Spleen (tissue), 11 donors: ENCODE results near the gene PXT1. TPM values are rescaled to one million over a fixed set of nuclear protein-coding genes. Genes with fewer than 3 reads are reported as not detected.

Experiments
- DNase-seq: peaks from one replicate; pipeline ENCODE4 v3.0.0-alpha.2; 2020
- H3K27ac ChIP-seq, 8 donors: fragments of 200-600 bp; sonication (generic) in 7 of 8; 1 replicate in 4 of 8; 2 replicates in 4 of 8; pipeline versions ENCODE4 v1.5.0 to v1.8.0; 2016 to 2021; ENCODE audit warnings: inconsistent platforms in 4 of 8, mild to moderate bottlenecking in 4 of 8, moderate library complexity in 1 of 8
- H3K27me3 ChIP-seq, 7 donors: fragments of 200-600 bp; sonication (generic) in 6 of 7; replicated peaks in 1 of 7; 1 replicate in 4 of 7; 2 replicates in 3 of 7; pipeline versions ENCODE4 v1.5.0 to v1.8.0; 2016 to 2021; ENCODE audit warnings: inconsistent platforms in 3 of 7, mild to moderate bottlenecking in 1 of 7
- H3K36me3 ChIP-seq, 6 donors: fragments of 200-600 bp; sonication (generic) in 5 of 6; 1 replicate in 4 of 6; 2 replicates in 2 of 6; pipeline versions ENCODE4 v1.5.0 to v1.8.0; 2016 to 2021; ENCODE audit warnings: inconsistent platforms in 2 of 6
- H3K4me1 ChIP-seq, 6 donors: fragments of 200-600 bp; sonication (generic) in 5 of 6; 1 replicate in 3 of 6; 2 replicates in 3 of 6; pipeline versions ENCODE4 v1.5.0 to v1.8.0; 2016 to 2021; ENCODE audit warnings: inconsistent platforms in 3 of 6
- H3K4me3 ChIP-seq, 8 donors: fragments of 200-600 bp; sonication (generic) in 7 of 8; 1 replicate in 4 of 8; 2 replicates in 4 of 8; pipeline versions ENCODE4 v1.5.0 to v1.8.0; 2016 to 2021; ENCODE audit warnings: inconsistent platforms in 4 of 8, mild to moderate bottlenecking in 4 of 8, moderate library complexity in 2 of 8
- H3K9me3 ChIP-seq, 8 donors: fragments of 200-600 bp; sonication (generic) in 7 of 8; 1 replicate in 4 of 8; 2 replicates in 4 of 8; pipeline versions ENCODE4 v1.5.0 to v1.8.0; 2016 to 2021; ENCODE audit warnings: inconsistent platforms in 4 of 8
- CTCF ChIP-seq, 11 experiments: fragments of 200-600 bp in 7 of 11; fragments of 450-650 bp in 4 of 11; sonication (generic) in 4 of 11; IDR thresholded peaks in 8 of 11; conservative IDR thresholded peaks in 3 of 11; 1 replicate in 7 of 11; 2 replicates in 4 of 11; pipeline versions ENCODE4 v1.4.0 to v1.8.0; 2016 to 2021; ENCODE audit warnings: antibody characterized with exemption in 11 of 11, inconsistent platforms in 4 of 11, mild to moderate bottlenecking in 1 of 11
- POLR2A ChIP-seq, 3 donors: fragments of 450-650 bp; IDR thresholded peaks; one replicate each; pipeline ENCODE4 v1.5.1; 2017; ENCODE audit warnings: antibody characterized with exemption in 3 of 3, mild to moderate bottlenecking in 1 of 3
- POLR2AphosphoS5 ChIP-seq, 3 donors: sonication (generic); formaldehyde crosslinking; IDR thresholded peaks; one replicate each; pipeline ENCODE4 v1.5.1; 2017; ENCODE audit warnings: antibody characterized with exemption in 3 of 3
- WGBS, 5 donors: extraction: QIAGEN DNeasy Blood & Tissue Kit in 3 of 5; methylation state at CpG; one replicate each; pipeline versions ENCODE4 v1.1.5 to v1.1.7; 2013 to 2018; 5-methylcytosine and 5-hydroxymethylcytosine counted together
- intact Hi-C: fragments of 100-400 bp; cut with DNase I; formaldehyde crosslinking; loops from one replicate; pipeline ENCODE4 v1.15.0; 2023; ENCODE audit warnings: low total_unique reads
- polyA plus RNA-seq, 3 donors: library from polyadenylated mRNA; stranded (reverse); fragments of 200-250 nt; gene quantifications; one replicate each; pipeline ENCODE4 v1.2.1, GENCODE V29; 2013
- total RNA-seq, 7 donors: library from RNA; depleted of rRNA in 3 of 7; stranded (reverse); fragments of >200 nt in 3 of 7; fragmentation: NEBNext Ultra II Directional in 4 of 7; extraction: Animal tissue kit (Norgen Biotek cat#: 25700) in 4 of 7; gene quantifications; one replicate each; pipeline versions ENCODE4 v1.1.0 to v1.2.1, GENCODE V29; 2016 to 2021
- donor health status: healthy with polysubstance abuse.
- donor health status: DM: no; HTN: no; CAD: no; lungs with moderate emphysema.
- donor health status: DM: no; HTN: no; CAD: no.
- donor health status: Bipolar disorder and iron deficiency.
- donor health status: healthy.
- donor health status: DM: no; HTN: no; CAD: no.
- donor health status: DM: yes; HTN: yes; CAD: no.

Gene PXT1
- total and polyA plus RNA-seq, 10 donors = 0.49 TPM; not detected in 9

- H3K4me1 ChIP-seq = peaks cover 4 to 66% (median 29%) of the 10 kb centered on the region in 6 donors
- WGBS, 5 donors = 93 to 100% (median 98%) methylated on average over 1 of the region's 1 CpG
- TF ChIP-seq CTCF (IDR thresholded peaks at IDR 0.05 in 8 of 11, conservative IDR thresholded peaks at IDR 0.05 in 3 of 11) (no peak), POLR2AphosphoS5 (IDR thresholded peaks at IDR 0.05) (no peak), POLR2A (IDR thresholded peaks at IDR 0.05) (no peak)
- H3K9me3 ChIP-seq = peaks cover 0 to 4% (median 0%) of the 10 kb centered on the region in 8 donors
- DNase-seq = no peak
- intact Hi-C loops = no loop called here
- H3K4me3 ChIP-seq = no peak overlapping the region
- H3K27ac ChIP-seq = no peak overlapping the region
- peaks cover 0 to 7% (median 0%) of the 10 kb centered on the region in 6 donors for H3K36me3 ChIP-seq
- no peaks in the 10 kb centered on the region for H3K27me3 ChIP-seq
Observed at GRCh38 chr6:36464233-36464632, 21.6 kb upstream of the PXT1 start.

- no peak overlapping the region for H3K4me3 ChIP-seq
- no peak overlapping the region for H3K27ac ChIP-seq
- no peak for DNase-seq
- H3K9me3 ChIP-seq = peaks cover 0 to 4% (median 0%) of the 10 kb centered on the region in 8 donors
- intact Hi-C loops = no loop called here
- H3K27me3 ChIP-seq = no peaks in the 10 kb centered on the region
- peaks cover 4 to 66% (median 28%) of the 10 kb centered on the region in 6 donors for H3K4me1 ChIP-seq
- peaks cover 0 to 7% (median 0%) of the 10 kb centered on the region in 6 donors for H3K36me3 ChIP-seq
- 72 to 94% (median 85%) methylated on average over 1 of the region's 1 CpG for WGBS, 5 donors
- TF ChIP-seq POLR2A (IDR thresholded peaks at IDR 0.05) = no peak
- TF ChIP-seq CTCF (IDR thresholded peaks at IDR 0.05 in 8 of 11, conservative IDR thresholded peaks at IDR 0.05 in 3 of 11) = no peak
- TF ChIP-seq POLR2AphosphoS5 (IDR thresholded peaks at IDR 0.05) = no peak
Observed at GRCh38 chr6:36463676-36464075, 21.0 kb upstream of the PXT1 start.

GRCh38 chr6:36461646-36462045, 19.0 kb upstream of the PXT1 start:
- no peak for TF ChIP-seq CTCF (IDR thresholded peaks at IDR 0.05 in 8 of 11, conservative IDR thresholded peaks at IDR 0.05 in 3 of 11)
- no peak for TF ChIP-seq POLR2AphosphoS5 (IDR thresholded peaks at IDR 0.05)
- no peak for TF ChIP-seq POLR2A (IDR thresholded peaks at IDR 0.05)
- peaks cover 0 to 11% (median 0%) of the 10 kb centered on the region in 6 donors for H3K36me3 ChIP-seq
- peaks cover 4 to 67% (median 26%) of the 10 kb centered on the region in 6 donors for H3K4me1 ChIP-seq
- intact Hi-C loops = no loop called here
- H3K27me3 ChIP-seq = no peaks in the 10 kb centered on the region
- H3K9me3 ChIP-seq = no peaks in the 10 kb centered on the region
- WGBS, 5 donors = 54 to 73% (median 60%) methylated on average over 3 of the region's 3 CpGs
- no peak overlapping the region for H3K4me3 ChIP-seq
- H3K27ac ChIP-seq = no peak overlapping the region
- no peak for DNase-seq

GRCh38 chr6:36460916-36461315, 18.3 kb upstream of the PXT1 start:
- no peak for DNase-seq
- Histone ChIP-seq H3K27me3 (no peaks in the 10 kb centered on the region), H3K9me3 (no peaks in the 10 kb centered on the region), H3K36me3 (peaks cover 0 to 13% (median 0%) of the 10 kb centered on the region in 6 donors), H3K27ac (no peak overlapping the region), H3K4me3 (no peak overlapping the region), H3K4me1 (peaks cover 4 to 68% (median 26%) of the 10 kb centered on the region in 6 donors)
- no peak for TF ChIP-seq CTCF (IDR thresholded peaks at IDR 0.05 in 8 of 11, conservative IDR thresholded peaks at IDR 0.05 in 3 of 11)
- intact Hi-C loops = no loop called here
